GM12801 (cell line): Measurements from ENCODE around the gene SPINK14.

Experiments used
- TF ChIP-seq, protein P1 (sequence below): IDR thresholded peaks from one replicate; pipeline ENCODE4 v1.5.1; 2011; ENCODE audit warnings: control low read depth; ENCODE audit not compliant: insufficient read length; ENCODE audit errors: extremely low read depth

SPINK14 gene, protein sequence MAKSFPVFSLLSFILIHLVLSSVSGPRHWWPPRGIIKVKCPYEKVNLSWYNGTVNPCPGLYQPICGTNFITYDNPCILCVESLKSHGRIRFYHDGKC

DNA sequence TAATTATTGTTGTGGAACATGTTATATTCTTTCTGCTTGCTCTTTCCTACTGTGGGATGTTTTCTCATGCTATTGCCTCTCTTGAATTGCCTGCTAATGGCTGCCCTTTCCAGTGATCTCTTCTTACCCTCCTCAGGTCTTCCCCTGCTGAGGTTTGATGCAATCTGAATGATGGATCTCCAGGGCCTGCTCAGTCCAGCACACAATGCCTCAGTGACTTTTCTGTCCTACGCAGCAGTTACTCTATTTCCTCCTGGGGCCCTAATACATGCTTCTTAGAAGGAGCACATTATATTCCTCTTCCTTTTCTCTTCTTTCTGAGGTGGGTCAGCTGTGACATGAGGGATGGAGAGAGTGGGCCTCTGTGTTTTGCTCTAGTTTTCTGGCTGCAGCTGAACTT lies at the start of gene SPINK14:
Gene SPINK14, plus strand, starts transcription at position 301 of the 400 bp plus-strand sequence. CDS start 1,187 bp downstream, outside the sequence.
- TF ChIP-seq, protein P1, sequence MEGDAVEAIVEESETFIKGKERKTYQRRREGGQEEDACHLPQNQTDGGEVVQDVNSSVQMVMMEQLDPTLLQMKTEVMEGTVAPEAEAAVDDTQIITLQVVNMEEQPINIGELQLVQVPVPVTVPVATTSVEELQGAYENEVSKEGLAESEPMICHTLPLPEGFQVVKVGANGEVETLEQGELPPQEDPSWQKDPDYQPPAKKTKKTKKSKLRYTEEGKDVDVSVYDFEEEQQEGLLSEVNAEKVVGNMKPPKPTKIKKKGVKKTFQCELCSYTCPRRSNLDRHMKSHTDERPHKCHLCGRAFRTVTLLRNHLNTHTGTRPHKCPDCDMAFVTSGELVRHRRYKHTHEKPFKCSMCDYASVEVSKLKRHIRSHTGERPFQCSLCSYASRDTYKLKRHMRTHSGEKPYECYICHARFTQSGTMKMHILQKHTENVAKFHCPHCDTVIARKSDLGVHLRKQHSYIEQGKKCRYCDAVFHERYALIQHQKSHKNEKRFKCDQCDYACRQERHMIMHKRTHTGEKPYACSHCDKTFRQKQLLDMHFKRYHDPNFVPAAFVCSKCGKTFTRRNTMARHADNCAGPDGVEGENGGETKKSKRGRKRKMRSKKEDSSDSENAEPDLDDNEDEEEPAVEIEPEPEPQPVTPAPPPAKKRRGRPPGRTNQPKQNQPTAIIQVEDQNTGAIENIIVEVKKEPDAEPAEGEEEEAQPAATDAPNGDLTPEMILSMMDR: no peak

DNA sequence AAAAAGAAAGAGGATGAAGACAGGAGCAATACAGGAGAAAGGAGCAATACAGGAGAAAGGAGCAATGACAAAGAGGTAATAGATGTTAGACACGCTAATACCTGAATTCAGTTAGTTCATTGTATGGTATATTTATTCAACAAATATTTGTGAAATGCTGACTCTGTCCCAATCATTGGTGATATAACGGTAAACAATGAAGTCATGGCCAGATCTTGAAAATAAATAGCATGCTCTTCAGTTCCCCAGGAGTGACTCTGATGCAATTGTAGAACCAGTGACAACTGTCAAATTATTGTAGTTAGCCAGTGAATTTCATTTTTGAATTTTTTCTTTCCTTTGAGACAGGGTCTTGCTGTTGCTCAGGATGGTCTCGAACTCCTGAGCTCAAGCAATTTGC lies 48.0 kb upstream of the SPINK14 start:
- TF ChIP-seq, protein P1: no peak

GRCh38 chr5:148125641-148126040 lies 42.7 kb upstream of the SPINK14 start:
- TF ChIP-seq, protein P1: no peak

DNA sequence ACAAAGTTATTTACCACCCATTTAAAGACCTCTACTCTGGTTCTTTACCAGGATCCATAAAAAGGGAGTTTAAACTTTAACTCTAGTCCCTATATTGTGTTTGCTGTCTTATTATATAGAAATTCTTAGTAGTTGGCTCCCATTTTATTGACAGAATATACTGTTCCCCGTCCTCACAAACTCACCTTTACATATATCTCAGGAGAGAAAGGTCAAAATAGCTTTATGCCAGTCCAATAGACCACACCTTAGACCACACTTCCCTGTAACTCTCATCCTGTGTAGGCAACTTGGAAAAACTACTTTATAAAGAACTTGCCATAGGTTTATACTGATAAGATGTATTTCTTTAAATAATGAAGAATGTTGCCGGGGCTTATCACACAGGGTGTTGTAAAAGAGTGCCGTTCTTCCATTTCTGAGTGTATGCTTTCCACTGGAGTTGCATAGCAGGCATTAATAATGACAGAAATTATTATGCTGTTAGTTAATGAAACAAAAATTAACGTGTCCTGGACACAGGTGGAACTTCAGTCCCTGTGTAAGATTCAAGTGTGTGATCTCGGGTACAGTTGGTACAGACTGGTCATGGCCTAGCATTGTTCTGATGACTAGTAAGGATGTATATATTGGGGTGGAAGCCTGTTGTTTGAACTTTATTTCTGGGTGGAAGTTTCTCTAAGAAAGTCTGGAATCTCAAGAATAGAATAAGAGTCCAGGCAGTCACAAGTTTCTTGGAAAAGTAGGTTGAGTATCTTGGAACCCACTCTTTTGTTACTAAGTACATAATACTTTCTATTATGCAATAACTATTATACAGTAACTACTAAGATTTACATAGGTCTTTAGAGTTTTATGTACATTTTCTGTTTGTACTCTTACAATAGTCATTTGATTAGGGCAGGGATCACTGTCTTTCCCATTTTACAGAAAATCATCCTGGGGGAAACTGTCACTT lies 33.0 kb upstream of the SPINK14 start:
- TF ChIP-seq, protein P1: no peak

- TF ChIP-seq, protein P1: no peak
Observed at GRCh38 chr5:148140846-148141245, 27.5 kb upstream of the SPINK14 start.

DNA sequence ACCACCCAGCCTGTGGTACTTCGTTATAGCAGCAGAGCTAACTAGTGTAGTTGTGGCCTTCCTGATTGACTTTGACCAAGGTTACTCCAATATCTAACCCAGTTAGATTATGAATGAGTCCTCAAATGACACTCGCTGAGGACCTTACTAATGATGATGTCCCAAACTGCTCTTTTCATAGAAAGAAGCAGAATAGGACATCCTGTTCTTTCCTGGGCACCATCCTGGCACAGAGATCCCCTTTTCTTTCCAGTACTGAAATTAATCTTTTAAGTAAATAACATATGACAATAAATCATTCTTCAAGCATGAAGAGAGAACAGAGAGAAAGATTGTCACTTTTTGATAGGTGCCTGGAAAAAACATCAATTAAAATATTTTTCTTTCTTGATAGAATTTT lies 26.7 kb upstream of the SPINK14 start:
- TF ChIP-seq, protein P1: no peak

DNA sequence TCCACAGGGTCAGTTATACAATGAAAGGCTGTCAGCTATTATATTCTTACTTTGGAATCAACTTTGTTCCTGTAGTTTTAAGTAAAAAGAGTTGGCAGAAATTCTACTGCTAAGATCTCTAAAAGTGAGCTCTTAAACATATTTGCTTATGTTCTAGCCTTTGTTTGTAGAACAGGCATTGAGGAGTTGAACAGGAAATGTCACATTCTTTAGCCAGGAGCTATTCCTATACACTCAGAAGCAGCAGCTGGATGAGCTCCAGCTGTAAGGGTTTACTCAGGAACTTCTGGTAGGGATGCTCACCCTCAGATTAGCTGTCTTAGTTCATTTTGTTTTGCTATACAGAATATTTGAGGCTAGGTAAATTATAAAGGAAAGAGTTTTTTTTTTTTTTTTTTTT lies 22.4 kb upstream of the SPINK14 start:
- TF ChIP-seq, protein P1: no peak
